C4-2B (cell line): ENCODE measurements around the gene LRSAM1.

Experiments
- ZFX ChIP-seq: fragments of 450-650 bp; IDR thresholded peaks from 2 replicates; pipeline ENCODE4 v1.6.1; 2017
- TF ChIP-seq, protein P1 (sequence below): fragments of 450-650 bp; conservative IDR thresholded peaks from 2 replicates; pipeline ENCODE4 v1.5.1; 2017; ENCODE audit warnings: mild to moderate bottlenecking

DNA sequence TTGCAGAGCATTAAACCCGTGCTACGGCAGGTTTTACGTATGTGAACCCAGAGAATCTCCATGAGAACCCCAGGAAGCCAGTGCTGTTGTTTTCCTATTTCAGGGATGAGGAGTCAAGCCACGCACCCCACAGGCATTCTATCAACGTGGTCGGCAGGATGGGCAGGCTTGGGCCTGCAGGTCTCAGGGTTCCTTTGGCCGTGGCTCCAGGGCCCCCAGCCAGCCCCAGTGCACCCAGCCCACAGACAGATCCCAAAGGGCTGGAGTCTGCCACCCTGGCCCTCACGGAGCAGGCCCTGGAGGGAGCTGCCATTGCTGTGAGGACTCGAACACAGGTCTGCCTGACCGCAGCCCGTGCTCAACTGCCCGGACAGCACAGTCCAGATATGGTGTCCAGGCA, 83.6 kb downstream of the LRSAM1 start:
- TF ChIP-seq, protein P1, sequence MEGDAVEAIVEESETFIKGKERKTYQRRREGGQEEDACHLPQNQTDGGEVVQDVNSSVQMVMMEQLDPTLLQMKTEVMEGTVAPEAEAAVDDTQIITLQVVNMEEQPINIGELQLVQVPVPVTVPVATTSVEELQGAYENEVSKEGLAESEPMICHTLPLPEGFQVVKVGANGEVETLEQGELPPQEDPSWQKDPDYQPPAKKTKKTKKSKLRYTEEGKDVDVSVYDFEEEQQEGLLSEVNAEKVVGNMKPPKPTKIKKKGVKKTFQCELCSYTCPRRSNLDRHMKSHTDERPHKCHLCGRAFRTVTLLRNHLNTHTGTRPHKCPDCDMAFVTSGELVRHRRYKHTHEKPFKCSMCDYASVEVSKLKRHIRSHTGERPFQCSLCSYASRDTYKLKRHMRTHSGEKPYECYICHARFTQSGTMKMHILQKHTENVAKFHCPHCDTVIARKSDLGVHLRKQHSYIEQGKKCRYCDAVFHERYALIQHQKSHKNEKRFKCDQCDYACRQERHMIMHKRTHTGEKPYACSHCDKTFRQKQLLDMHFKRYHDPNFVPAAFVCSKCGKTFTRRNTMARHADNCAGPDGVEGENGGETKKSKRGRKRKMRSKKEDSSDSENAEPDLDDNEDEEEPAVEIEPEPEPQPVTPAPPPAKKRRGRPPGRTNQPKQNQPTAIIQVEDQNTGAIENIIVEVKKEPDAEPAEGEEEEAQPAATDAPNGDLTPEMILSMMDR = no peak
- TF ChIP-seq ZFX = no peak
